H9 (cell line): ENCODE data around the gene GTPBP6. TPM values are rescaled to one million over a fixed set of nuclear protein-coding genes. Genes with fewer than 3 reads are reported as not detected.

Experiments
- DNase-seq: peaks from one replicate; pipeline ENCODE4 v3.0.0-alpha.2; 2017
- H2AFZ ChIP-seq: one replicate; pipeline ENCODE4 v1.6.1; 2013; ENCODE audit warnings: mild to moderate bottlenecking, low read length, control low read depth, moderate library complexity
- H2AK5ac ChIP-seq: 2 replicates; pipeline ENCODE4 v1.6.1; 2013; ENCODE audit warnings: low read length, control low read depth, mixed read lengths; ENCODE audit not compliant: insufficient read length
- H2BK120ac ChIP-seq: one replicate; pipeline ENCODE4 v1.6.1; 2013; ENCODE audit warnings: low read depth, mild to moderate bottlenecking, low read length, control low read depth, inconsistent platforms; ENCODE audit not compliant: poor library complexity, severe bottlenecking
- H2BK12ac ChIP-seq: 2 replicates; pipeline ENCODE4 v1.6.1; 2013; ENCODE audit warnings: low read length, control low read depth, mixed read lengths, low read depth; ENCODE audit not compliant: insufficient read length
- H2BK15ac ChIP-seq: 2 replicates; pipeline ENCODE4 v1.6.1; 2013; ENCODE audit warnings: low read depth, low read length, control low read depth
- H2BK20ac ChIP-seq: one replicate; pipeline ENCODE4 v1.6.1; 2013; ENCODE audit warnings: low read depth, mild to moderate bottlenecking, low read length, control low read depth, inconsistent platforms; ENCODE audit not compliant: poor library complexity, severe bottlenecking
- H2BK5ac ChIP-seq: 2 replicates; pipeline ENCODE4 v1.6.1; 2013; ENCODE audit warnings: low read length, control low read depth, mixed read lengths; ENCODE audit not compliant: insufficient read length
- H3K14ac ChIP-seq: 2 replicates; pipeline ENCODE4 v1.6.1; 2013; ENCODE audit warnings: low read length, control low read depth; ENCODE audit not compliant: insufficient read depth
- H3K18ac ChIP-seq: 2 replicates; pipeline ENCODE4 v1.6.1; 2013; ENCODE audit warnings: low read depth, mild to moderate bottlenecking, mixed read lengths, low read length, control low read depth; ENCODE audit not compliant: insufficient read length
- H3K23ac ChIP-seq: 2 replicates; pipeline ENCODE4 v1.6.1; 2013; ENCODE audit warnings: low read length, control low read depth, mixed read lengths, low read depth; ENCODE audit not compliant: insufficient read length
- H3K23me2 ChIP-seq: 2 replicates; pipeline ENCODE4 v1.6.1; 2013; ENCODE audit warnings: low read depth, mild to moderate bottlenecking, mixed read lengths, low read length, control low read depth; ENCODE audit not compliant: insufficient read length, poor library complexity, severe bottlenecking
- H3K27ac ChIP-seq: 2 replicates; pipeline ENCODE4 v1.5.1; 2013; ENCODE audit warnings: low read length, control low read depth, mixed read lengths, low read depth; ENCODE audit not compliant: insufficient read length
- H3K27me3 ChIP-seq: 2 replicates; pipeline ENCODE4 v1.6.1; 2013; ENCODE audit warnings: low read length, control low read depth, inconsistent platforms; ENCODE audit not compliant: insufficient read depth
- H3K4ac ChIP-seq: 2 replicates; pipeline ENCODE4 v1.6.1; 2013; ENCODE audit warnings: low read depth, mild to moderate bottlenecking, control low read depth, inconsistent platforms, low read length, moderate library complexity
- H3K4me1 ChIP-seq: 2 replicates; pipeline ENCODE4 v1.6.1; 2013; ENCODE audit warnings: low read length, control low read depth, inconsistent platforms; ENCODE audit not compliant: insufficient read depth
- H3K4me2 ChIP-seq: 2 replicates; pipeline ENCODE4 v1.6.1; 2013; ENCODE audit warnings: low read length, control low read depth, mixed read lengths; ENCODE audit not compliant: insufficient read length, insufficient read depth
- H3K56ac ChIP-seq: 2 replicates; pipeline ENCODE4 v1.6.1; 2013; ENCODE audit warnings: low read depth, mild to moderate bottlenecking, mixed read lengths, low read length, control low read depth; ENCODE audit not compliant: insufficient read length
- H3K79me1 ChIP-seq: 2 replicates; pipeline ENCODE4 v1.6.1; 2013; ENCODE audit warnings: low read depth, mild to moderate bottlenecking, moderate library complexity, low read length, control low read depth, inconsistent platforms; ENCODE audit not compliant: insufficient read depth, poor library complexity, severe bottlenecking
- H3K79me2 ChIP-seq: 2 replicates; pipeline ENCODE4 v1.6.1; 2013; ENCODE audit warnings: low read length, control low read depth, inconsistent platforms; ENCODE audit not compliant: insufficient read depth
- H3K9ac ChIP-seq: 2 replicates; pipeline ENCODE4 v1.6.1; 2013; ENCODE audit warnings: low read length, control low read depth, mixed read lengths; ENCODE audit not compliant: insufficient read length; ENCODE audit errors: extremely low read depth
- H3K9me3 ChIP-seq: one replicate; pipeline ENCODE4 v1.6.1; 2013; ENCODE audit warnings: low read depth, low read length, inconsistent platforms; ENCODE audit not compliant: control insufficient read depth
- H3T11ph ChIP-seq: one replicate; pipeline ENCODE4 v1.6.1; 2013; ENCODE audit warnings: mild to moderate bottlenecking, low read length, control low read depth, inconsistent platforms
- H4K20me1 ChIP-seq: one replicate; pipeline ENCODE4 v1.6.1; 2013; ENCODE audit not compliant: control insufficient read depth, insufficient read length, insufficient read depth
- H4K5ac ChIP-seq: 2 replicates; pipeline ENCODE4 v1.6.1; 2013; ENCODE audit warnings: low read depth, mild to moderate bottlenecking, mixed read lengths, low read length, control low read depth; ENCODE audit not compliant: insufficient read length
- H4K8ac ChIP-seq: replicated peaks from 2 replicates; pipeline ENCODE4 v1.6.1; 2013; ENCODE audit warnings: low read length, control low read depth, mixed read lengths, low read depth; ENCODE audit not compliant: insufficient read length
- H4K91ac ChIP-seq: 2 replicates; pipeline ENCODE4 v1.6.1; 2013; ENCODE audit warnings: low read depth, mild to moderate bottlenecking, moderate library complexity, mixed read lengths, low read length, control low read depth; ENCODE audit not compliant: insufficient read length
- H3K27ac Mint-ChIP-seq, 3 experiments: 2 replicates in 2 of 3; 3 replicates in 1 of 3; pipeline ENCODE4 v1.8.0; 2020 to 2021; ENCODE audit warnings: mixed read lengths in 3 of 3, mild to moderate bottlenecking in 1 of 3, moderate library complexity in 1 of 3
- H3K27me3 Mint-ChIP-seq: 2 replicates; pipeline ENCODE4 v1.8.0; 2021; ENCODE audit warnings: low read depth, mild to moderate bottlenecking, moderate library complexity, mixed read lengths
- H3K36me3 Mint-ChIP-seq, 3 experiments: 2 replicates in 2 of 3; 3 replicates in 1 of 3; pipeline ENCODE4 v1.8.0; 2020 to 2021; ENCODE audit warnings: low read depth in 3 of 3, mixed read lengths in 3 of 3; ENCODE audit not compliant: insufficient read depth in 1 of 3
- H3K4me1 Mint-ChIP-seq, 2 experiments: 2 replicates each; pipeline ENCODE4 v1.8.0; 2020; ENCODE audit warnings: mixed read lengths in 2 of 2
- H3K4me3 Mint-ChIP-seq, 2 experiments: 2 replicates in 1 of 2; 3 replicates in 1 of 2; pipeline ENCODE4 v1.8.0; 2020 to 2021; ENCODE audit warnings: mild to moderate bottlenecking in 2 of 2, mixed read lengths in 2 of 2, moderate library complexity in 1 of 2
- H3K9me3 Mint-ChIP-seq, 2 experiments: 2 replicates in 1 of 2; 3 replicates in 1 of 2; pipeline ENCODE4 v1.8.0; 2020; ENCODE audit warnings: mild to moderate bottlenecking in 2 of 2, mixed read lengths in 2 of 2, moderate library complexity in 1 of 2
- CTCF ChIP-seq: fragments of 200-600 bp; sonication (generic); conservative IDR thresholded peaks from 3 replicates; pipeline ENCODE4 v1.8.0; 2021; ENCODE audit warnings: antibody characterized with exemption, mild to moderate bottlenecking
- WGBS: extraction: QIAGEN DNeasy Blood & Tissue Kit; methylation state at CpG from one replicate; pipeline ENCODE4 v1.1.7; 2013; ENCODE audit warnings: missing lambda C conversion rate, low lambda C conversion rate, mixed read lengths; ENCODE audit not compliant: insufficient read length; ENCODE audit errors: extremely low coverage; 5-methylcytosine and 5-hydroxymethylcytosine counted together
- total RNA-seq: library from RNA; stranded (reverse); gene quantifications from 2 replicates; pipeline ENCODE4 v1.2.1, GENCODE V29; 2021

Gene GTPBP6
- total RNA-seq, 1 experiment from 2014 or later, result 64.0 TPM

- Histone ChIP-seq H3K4ac (no peak overlapping the region), H2AFZ (no peak overlapping the region), H3K4me1 (no peaks in the 10 kb centered on the region), H3K23me2 (no peaks in the 10 kb centered on the region), H4K5ac (no peak overlapping the region), H2AK5ac (no peak overlapping the region), H3K4me2 (no peak overlapping the region), H3K14ac (no peak overlapping the region), H3K79me2 (no peaks in the 10 kb centered on the region), H3K9ac (no peak overlapping the region), H2BK12ac (no peak overlapping the region), H4K20me1 (no peaks in the 10 kb centered on the region), H3K27ac (no peak overlapping the region), H3K18ac (no peak overlapping the region), H4K91ac (no peak overlapping the region), H4K8ac (no peak overlapping the region), H2BK120ac (no peak overlapping the region), H3K9me3 (no peaks in the 10 kb centered on the region), H3K79me1 (no peaks in the 10 kb centered on the region), H2BK15ac (no peak overlapping the region), H2BK5ac (no peak overlapping the region), H3K56ac (no peak overlapping the region), H2BK20ac (no peak overlapping the region), H3K23ac (no peak overlapping the region), H3K27me3 (no peaks in the 10 kb centered on the region), H3T11ph (no peak overlapping the region)
- no peak overlapping the region for H3K27ac Mint-ChIP-seq
- no peak overlapping the region for H3K4me3 Mint-ChIP-seq
- H3K27me3 Mint-ChIP-seq, result no peaks in the 10 kb centered on the region
- peaks cover 32 to 54% (median 51%) of the 10 kb centered on the region in 3 experiments for H3K36me3 Mint-ChIP-seq
- no peak for TF ChIP-seq CTCF
- no CpG with 5 or more reads among the region's 24 CpGs for WGBS
- peaks cover 3% of the 10 kb centered on the region in 2 experiments; a peak in 3 of 5 replicates for H3K9me3 Mint-ChIP-seq
- peaks cover 0 to 2% of the 10 kb centered on the region in 2 experiments; a peak in 1 of 4 replicates for H3K4me1 Mint-ChIP-seq
- DNase-seq, result no peak
Observed at GRCh38 chrX:340121-340520, 21.5 kb upstream of the GTPBP6 start.
